Lung (tissue), 16 donors: Measurements from ENCODE around the gene MPHOSPH9. TPM values are rescaled to one million over a fixed set of nuclear protein-coding genes. Genes with fewer than 3 reads are reported as not detected.

Experiments
- ATAC-seq: fragments of 200-7000 bp; cut with Tn5 transposase; one replicate; pipeline ENCODE4 v1.9.1; 2020; ENCODE audit warnings: moderate number of reproducible peaks; ENCODE audit not compliant: insufficient read depth, low FRiP score
- DNase-seq, 3 donors: peaks; one replicate each; pipeline ENCODE4 v3.0.0-alpha.2; 2013 to 2017
- H3K27ac ChIP-seq, 2 donors: one replicate each; pipeline ENCODE4 v1.5.1; 2013; ENCODE audit warnings: mild to moderate bottlenecking in 2 of 2, moderate library complexity in 2 of 2, control low read depth in 1 of 2, inconsistent platforms in 1 of 2, low read depth in 1 of 2, low read length in 1 of 2
- H3K27me3 ChIP-seq, 3 donors: one replicate each; pipeline ENCODE4 v1.5.1; 2013; ENCODE audit warnings: low read length in 2 of 3; ENCODE audit not compliant: control insufficient read depth in 3 of 3, insufficient read depth in 3 of 3
- H3K36me3 ChIP-seq, 4 donors: one replicate each; pipeline ENCODE4 v1.5.1; 2013; ENCODE audit warnings: low read length in 4 of 4, mild to moderate bottlenecking in 1 of 4, moderate library complexity in 1 of 4; ENCODE audit not compliant: control insufficient read depth in 4 of 4, insufficient read depth in 4 of 4
- H3K4me1 ChIP-seq, 5 donors: one replicate each; pipeline ENCODE4 v1.5.1; 2013; ENCODE audit warnings: low read length in 5 of 5, mild to moderate bottlenecking in 2 of 5, moderate library complexity in 1 of 5; ENCODE audit not compliant: control insufficient read depth in 5 of 5, insufficient read depth in 5 of 5
- H3K4me3 ChIP-seq: one replicate; pipeline ENCODE4 v1.5.1; 2013; ENCODE audit warnings: mild to moderate bottlenecking, control low read depth, moderate library complexity
- H3K9ac ChIP-seq, 2 donors: one replicate each; pipeline ENCODE4 v1.5.1; 2013; ENCODE audit warnings: low read length in 2 of 2, control low read depth in 1 of 2; ENCODE audit not compliant: insufficient read depth in 1 of 2
- H3K9me3 ChIP-seq, 4 donors: one replicate each; pipeline ENCODE4 v1.5.1; 2013; ENCODE audit warnings: low read length in 3 of 4, mild to moderate bottlenecking in 1 of 4, moderate library complexity in 1 of 4; ENCODE audit not compliant: control insufficient read depth in 4 of 4, insufficient read depth in 3 of 4
- CTCF ChIP-seq: IDR thresholded peaks from 2 replicates; pipeline ENCODE4 v1.5.1; 2012; ENCODE audit warnings: mild to moderate bottlenecking; ENCODE audit errors: control extremely low read depth, extremely low read depth
- WGBS, 2 donors: extraction: QIAGEN DNeasy Blood & Tissue Kit; methylation state at CpG; one replicate each; pipeline ENCODE4 v1.1.7; 2013; 5-methylcytosine and 5-hydroxymethylcytosine counted together
- long read RNA-seq, 5 donors: transcript quantifications; one replicate each; lab custom pipeline, GENCODE V29; 2026
- polyA plus RNA-seq, 2 donors: library from polyadenylated mRNA; stranded (reverse); fragments of 200-250 nt; gene quantifications; one replicate each; pipeline ENCODE4 v1.2.1, GENCODE V29; 2013
- total RNA-seq, 2 donors: library from RNA; depleted of rRNA in 1 of 2; stranded (reverse); fragments of >200 nt in 1 of 2; gene quantifications; one replicate each; pipeline ENCODE4 v1.2.1, GENCODE V29; 2014 to 2021
- donor health status: control.
- donor health status: control.
- donor health status: Bipolar disorder and iron deficiency.
- donor health status: healthy.
- donor health status: DM: yes; HTN: yes; CAD: no.

MPHOSPH9 gene
- total RNA-seq (10 to 100 TPM; 19.8 to 56.9 TPM), polyA plus RNA-seq (1 to 10 TPM; 5.0 to 5.1 TPM)
- long read RNA-seq, donor 1, result 0 reads
- long read RNA-seq, donor 2, result 0 reads
- long read RNA-seq, donor 3, result 0 reads
- long read RNA-seq, donor 4, result 0 reads
- long read RNA-seq, donor 5, partial matches to known transcripts, result 0 of 1 reads
- long read RNA-seq, donor 5, other reads (novel, unspliced or antisense), result 0 of 1 reads

- Histone ChIP-seq H3K9me3 (no peaks in the 10 kb centered on the region), H3K27ac (peak within 1 kb of the TSS; percentile 93 to 95), H3K4me1 (peaks cover 0 to 17% (median 7%) of the 10 kb centered on the region in 5 donors), H3K36me3 (peaks cover 0 to 2% (median 0%) of the 10 kb centered on the region in 4 donors), H3K27me3 (no peaks in the 10 kb centered on the region), H3K4me3 (peak within 1 kb of the TSS; percentile 97), H3K9ac (peak within 1 kb of the TSS; percentile 75 to 98)
- ATAC-seq (peak; percentile 98), DNase-seq (peak; percentile 100)
- TF ChIP-seq CTCF, result no peak
- WGBS, 2 donors, result 1% methylated on average over 55 to 66 of the region's 66 CpGs
Measured at GRCh38 chr12:123232807-123233504, at the start of gene MPHOSPH9, which contains the start of gene MTRFR. TSS of gene MPHOSPH9 (minus strand) at chr12:123233141. CDS start at chr12:123230364, 2,777 bp downstream. TSS of gene MTRFR (plus strand) at chr12:123233436. CDS start at chr12:123253675, 20,239 bp downstream.

GRCh38 chr12:123282111-123282510, 49.2 kb upstream of the MPHOSPH9 start:
- Histone ChIP-seq H3K9me3 (no peaks in the 10 kb centered on the region), H3K4me1 (no peaks in the 10 kb centered on the region), H3K27ac (no peak overlapping the region), H3K9ac (peak overlapping the region in 1 of 2 donors; percentile 25), H3K36me3 (no peaks in the 10 kb centered on the region), H3K27me3 (no peaks in the 10 kb centered on the region), H3K4me3 (no peak overlapping the region)
- ATAC-seq (no peak), DNase-seq (no peak)
- WGBS, 2 donors, result 87 to 92% methylated on average over 10 of the region's 10 CpGs
- TF ChIP-seq CTCF, result no peak

- no peak overlapping the region for H3K27ac ChIP-seq
- no peak overlapping the region for H3K9ac ChIP-seq
- no peak for TF ChIP-seq CTCF
- no peaks in the 10 kb centered on the region for H3K27me3 ChIP-seq
- no peaks in the 10 kb centered on the region for H3K36me3 ChIP-seq
- no peak overlapping the region for H3K4me3 ChIP-seq
- no peak for ATAC-seq
- 41 to 67% methylated on average over 2 of the region's 2 CpGs for WGBS, 2 donors
- DNase-seq, result no peak
- H3K9me3 ChIP-seq, result no peaks in the 10 kb centered on the region
- no peaks in the 10 kb centered on the region for H3K4me1 ChIP-seq
Measured at GRCh38 chr12:123280971-123281370, 48.0 kb upstream of the MPHOSPH9 start.
